Measurements from ENCODE around the gene B4GALT2.

The B4GALT2 gene

GRCh38 chr1:43946236-43947060 lies 32.6 kb upstream of the B4GALT2 start, which contains the start of gene IPO13:
Gene IPO13, plus strand, starts transcription at chr1:43946950. Its CDS starts 651 bp downstream, at chr1:43947601.
- DNase-seq: peak; percentile 98 to 99

GRCh38 chr1:43947061-43947873 lies 31.7 kb upstream of the B4GALT2 start:
- DNase-seq: no peak

GRCh38 chr1:43947874-43948437 lies 31.1 kb upstream of the B4GALT2 start:
- DNase-seq: peak in 1 of 2 experiments; percentile 24

- no peak for DNase-seq
These were observed 29.3 kb upstream of the B4GALT2 start for GRCh38 chr1:43949678-43950077.

GRCh38 chr1:43951021-43951985 lies 27.7 kb upstream of the B4GALT2 start:
- DNase-seq: no peak

GRCh38 chr1:43952731-43953346 lies 26.2 kb upstream of the B4GALT2 start:
- DNase-seq: peak in 1 of 2 experiments; percentile 36

- DNase-seq: no peak
These were observed 25.6 kb upstream of the B4GALT2 start for GRCh38 chr1:43953361-43953760.

- no peak for DNase-seq
These were observed 25.0 kb upstream of the B4GALT2 start for GRCh38 chr1:43954036-43954435.

- no peak for DNase-seq
These were observed 22.8 kb upstream of the B4GALT2 start for GRCh38 chr1:43956234-43956633.

GRCh38 chr1:43957407-43958040 lies 21.5 kb upstream of the B4GALT2 start:
- DNase-seq: no peak

- no peak for DNase-seq
These were observed 20.4 kb upstream of the B4GALT2 start for GRCh38 chr1:43958351-43959255.

- DNase-seq: no peak
These were observed 18.2 kb upstream of the B4GALT2 start for GRCh38 chr1:43960798-43961197.

- DNase-seq: no peak
These were observed 17.3 kb upstream of the B4GALT2 start for GRCh38 chr1:43961692-43962091.

GRCh38 chr1:43962324-43962723 lies 16.7 kb upstream of the B4GALT2 start:
- DNase-seq: no peak

GRCh38 chr1:43963006-43963405 lies 16.0 kb upstream of the B4GALT2 start:
- no peak for DNase-seq

GRCh38 chr1:43963890-43964289 lies 15.1 kb upstream of the B4GALT2 start:
- no peak for DNase-seq

GRCh38 chr1:43965316-43965715 lies 13.7 kb upstream of the B4GALT2 start:
- DNase-seq: no peak

- no peak for DNase-seq
These were observed 10.6 kb upstream of the B4GALT2 start for GRCh38 chr1:43968348-43968948.

GRCh38 chr1:43969416-43969745 lies 9.6 kb upstream of the B4GALT2 start:
- DNase-seq: no peak
